ENCODE measurements around the gene CCDC87.
"Not testable (repeated sequence)": the region's sequence is repeated elsewhere in the genome, so short reads cannot be mapped to it uniquely, and the experiment has no call there.

CCDC87 gene

GRCh38 chr11:66548774-66549630, 43.9 kb downstream of the CCDC87 start:
- no peak for DNase-seq

GRCh38 chr11:66548041-66548440, 44.8 kb downstream of the CCDC87 start:
- no peak for DNase-seq

GRCh38 chr11:66547662-66548009, 45.2 kb downstream of the CCDC87 start:
- no peak for DNase-seq

GRCh38 chr11:66546966-66547661, 45.7 kb downstream of the CCDC87 start:
- DNase-seq = no peak

- DNase-seq = no peak
These were observed 46.4 kb downstream of the CCDC87 start, which contains the start of gene ACTN3 for GRCh38 chr11:66546368-66546965. Gene ACTN3, plus strand, starts transcription at chr11:66546903. Its CDS starts 35 bp downstream, at chr11:66546938.

GRCh38 chr11:66545701-66546367, 47.0 kb downstream of the CCDC87 start, which contains the start of gene ZDHHC24:
Gene ZDHHC24, minus strand, starts transcription at chr11:66546048. Its CDS starts 45 bp downstream, at chr11:66546003.
- peak; percentile 92 to 95 for DNase-seq

GRCh38 chr11:66544952-66545351, 47.9 kb downstream of the CCDC87 start:
- not testable (repeated sequence) for DNase-seq

- peak; percentile 58 to 62 for DNase-seq
These were observed 49.4 kb downstream of the CCDC87 start for GRCh38 chr11:66543263-66544107.

- DNase-seq = no peak
These were observed 50.5 kb downstream of the CCDC87 start for GRCh38 chr11:66542362-66542761.

- no peak for DNase-seq
These were observed 51.0 kb downstream of the CCDC87 start for GRCh38 chr11:66541892-66542291.

- DNase-seq = peak; percentile 6 to 36
These were observed 52.3 kb downstream of the CCDC87 start for GRCh38 chr11:66540598-66540997.

Data from AML-193 (cell line).